Dermis blood vessel endothelial cell (primary cell): Measurements from ENCODE around the gene MFSD12. TPM values are rescaled to one million over a fixed set of nuclear protein-coding genes. Genes with fewer than 3 reads are reported as not detected.
A peak's percentile ranks its signal among the peaks of the same experiment; 100 is the strongest.
"Not testable (repeated sequence)": the region's sequence is repeated elsewhere in the genome, so short reads cannot be mapped to it uniquely, and the experiment has no call there.

Experiments used
- DNase-seq: peaks from one replicate; pipeline ENCODE4 v3.0.0; 2010
- total RNA-seq: library from RNA; depleted of rRNA; stranded (reverse); fragments of >200 nt; gene quantifications from 2 replicates; pipeline ENCODE4 v1.2.3, GENCODE V29; 2014

Gene MFSD12
- total RNA-seq, 1 donor from 2014 or later, result 121 TPM

DNA sequence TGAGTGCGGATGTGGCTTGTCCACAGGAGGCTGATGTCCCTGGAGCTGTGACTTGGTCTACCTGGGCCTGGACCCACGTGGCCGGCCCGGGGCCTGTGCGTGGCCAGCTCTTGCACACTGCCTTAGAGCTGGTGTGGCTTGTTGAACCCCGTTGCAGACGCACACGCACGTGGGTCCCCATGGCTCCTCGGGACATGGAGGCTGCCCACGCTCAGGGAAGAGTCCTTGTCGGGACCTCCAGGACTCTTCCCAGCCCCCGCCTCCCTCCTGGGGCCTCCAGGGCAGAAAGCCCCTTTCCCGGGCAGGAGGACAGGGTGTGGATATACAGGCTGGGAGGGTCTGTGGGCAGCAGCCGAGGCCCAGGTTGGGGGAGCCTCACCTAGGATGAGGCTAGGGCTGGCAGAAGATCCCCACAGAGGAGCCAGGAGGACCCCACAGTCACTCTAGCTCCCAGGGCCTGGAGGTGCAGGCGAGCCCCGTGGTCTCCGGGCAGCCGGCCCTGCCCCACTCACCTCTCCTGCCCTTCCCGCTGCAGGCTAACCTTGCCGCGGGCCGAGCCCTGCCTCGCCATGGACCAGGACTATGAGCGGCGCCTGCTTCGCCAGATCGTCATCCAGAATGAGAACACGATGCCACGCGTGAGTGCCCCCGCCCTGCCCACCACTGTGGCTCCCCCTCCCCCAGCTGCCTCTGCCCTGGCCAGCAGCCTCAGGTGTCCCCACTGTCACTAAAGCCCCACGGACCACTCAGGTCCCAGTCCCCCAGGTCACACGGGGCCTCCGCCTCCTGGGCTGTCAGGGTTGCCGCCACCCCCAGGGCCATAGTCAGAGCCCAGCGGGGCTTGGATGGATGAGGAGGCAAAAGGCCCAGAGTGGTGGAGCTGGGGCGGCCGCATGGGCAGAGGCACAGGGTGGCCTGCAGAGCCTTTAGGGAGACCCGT, 34.7 kb downstream of the MFSD12 start:
- DNase-seq, result no peak

DNA sequence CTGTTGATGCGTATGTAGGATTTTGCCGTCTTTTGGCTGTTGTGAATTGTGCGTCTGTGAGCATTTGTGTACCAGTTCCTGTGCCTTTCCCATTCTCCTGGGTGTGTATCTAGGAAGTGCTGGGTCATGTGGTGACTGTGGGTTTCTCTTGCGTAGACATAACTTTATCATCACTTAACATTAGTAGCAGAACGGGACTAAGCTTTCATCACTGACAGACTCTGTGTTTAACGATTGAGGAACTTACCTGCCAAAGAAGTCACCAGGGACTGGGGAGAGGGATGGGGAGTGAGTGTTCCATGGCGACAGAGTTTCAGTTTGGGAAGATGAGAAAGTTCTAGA, 36.3 kb downstream of the MFSD12 start:
- no peak for DNase-seq

DNA sequence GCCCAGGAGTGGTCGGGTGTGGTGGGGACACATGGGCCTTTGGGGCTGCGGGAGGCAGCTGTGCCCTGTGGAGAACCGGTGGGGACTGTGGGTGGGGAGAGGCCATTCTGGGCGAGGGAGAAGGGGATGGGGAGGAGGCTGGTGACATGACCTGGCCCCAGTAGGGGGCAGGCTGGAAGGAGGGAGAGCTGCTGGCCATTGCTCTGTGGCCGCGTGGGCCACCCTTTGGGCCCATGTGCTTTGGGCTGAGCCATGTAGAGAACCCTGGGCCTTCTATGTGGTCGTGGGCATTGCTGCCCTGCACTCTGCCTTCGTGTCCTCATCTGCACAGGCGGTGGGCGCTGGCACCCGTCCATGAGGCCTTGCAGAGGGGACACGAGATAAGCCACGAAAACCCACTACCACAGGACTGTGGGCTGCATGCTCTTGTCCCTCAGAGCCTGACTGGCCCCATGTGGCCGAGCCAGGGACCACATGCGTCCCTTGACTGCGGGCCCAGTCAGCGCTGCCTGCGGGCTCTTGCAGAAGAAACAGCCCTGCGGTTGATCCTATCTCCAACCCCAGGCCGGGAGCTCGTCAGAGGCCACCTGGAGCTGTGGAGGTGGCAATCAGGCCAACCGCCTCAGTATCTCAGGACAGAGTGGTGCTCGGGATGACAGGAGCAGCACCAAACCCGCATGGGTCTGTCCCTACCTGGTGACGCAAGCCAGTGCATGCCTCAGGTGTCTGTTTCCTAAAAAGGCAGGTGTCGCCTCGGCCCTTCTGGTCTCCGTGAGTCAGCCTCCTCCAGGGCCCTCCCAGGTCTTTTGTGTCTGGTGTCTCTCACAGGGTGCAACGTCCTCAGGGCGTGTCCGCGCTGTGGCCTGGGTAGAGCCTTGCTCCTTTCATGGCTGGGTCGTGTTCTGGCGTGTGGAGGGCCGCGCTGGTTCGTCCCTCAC, 37.0 kb downstream of the MFSD12 start:
- no peak for DNase-seq

- no peak for DNase-seq
Measured at GRCh38 chr19:3519126-3519525, 38.3 kb downstream of the MFSD12 start.

DNA sequence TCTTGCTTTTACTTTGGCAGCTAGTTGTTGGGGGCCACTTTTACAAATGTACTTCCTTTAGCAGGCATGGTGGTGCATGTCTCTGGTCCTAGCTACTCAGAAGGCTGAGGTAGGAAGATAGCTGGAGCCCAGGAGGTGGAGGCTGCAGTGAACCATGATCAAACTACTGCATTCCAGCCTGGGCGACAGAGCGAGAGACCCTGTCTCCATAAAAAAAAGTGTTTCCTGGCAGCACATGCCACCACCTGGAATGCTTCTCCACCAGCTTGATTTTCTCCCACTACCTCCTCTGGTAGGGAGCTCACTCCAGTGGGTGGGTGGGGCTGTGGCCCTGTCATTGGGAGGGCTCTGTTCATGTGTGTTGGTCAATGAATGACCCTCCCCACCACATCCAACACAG, 38.7 kb downstream of the MFSD12 start:
- DNase-seq, result no peak

- no peak for DNase-seq
Measured at GRCh38 chr19:3518255-3518654, 39.1 kb downstream of the MFSD12 start.

DNA sequence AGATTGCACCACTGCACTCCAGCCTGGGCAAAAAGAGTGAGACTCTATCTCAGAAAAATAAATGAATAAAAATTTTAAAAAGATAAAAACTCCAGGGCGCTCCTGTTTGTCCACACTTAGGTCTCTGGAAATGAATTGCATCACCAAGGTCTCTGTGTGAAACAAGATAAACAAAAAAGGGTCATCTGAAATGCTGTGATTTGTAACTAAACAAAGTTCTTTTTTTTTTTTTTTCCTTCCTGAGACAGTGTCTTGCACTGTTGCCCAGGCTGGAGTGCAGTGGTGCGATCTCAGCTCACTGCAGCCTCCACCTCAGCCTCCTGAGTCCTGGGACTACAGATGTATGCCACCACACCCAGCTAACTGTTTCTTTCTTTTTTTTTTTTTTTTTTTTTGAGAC, 39.7 kb downstream of the MFSD12 start:
- no peak for DNase-seq

- peak; percentile 21 for DNase-seq
Measured at GRCh38 chr19:3516675-3517207, 40.6 kb downstream of the MFSD12 start.

- DNase-seq, result no peak
Measured at GRCh38 chr19:3515891-3516422, 41.4 kb downstream of the MFSD12 start.

GRCh38 chr19:3514930-3515329, 42.5 kb downstream of the MFSD12 start:
- DNase-seq, result no peak

- DNase-seq, result no peak
Measured at GRCh38 chr19:3513229-3514140, 43.9 kb downstream of the MFSD12 start.

DNA sequence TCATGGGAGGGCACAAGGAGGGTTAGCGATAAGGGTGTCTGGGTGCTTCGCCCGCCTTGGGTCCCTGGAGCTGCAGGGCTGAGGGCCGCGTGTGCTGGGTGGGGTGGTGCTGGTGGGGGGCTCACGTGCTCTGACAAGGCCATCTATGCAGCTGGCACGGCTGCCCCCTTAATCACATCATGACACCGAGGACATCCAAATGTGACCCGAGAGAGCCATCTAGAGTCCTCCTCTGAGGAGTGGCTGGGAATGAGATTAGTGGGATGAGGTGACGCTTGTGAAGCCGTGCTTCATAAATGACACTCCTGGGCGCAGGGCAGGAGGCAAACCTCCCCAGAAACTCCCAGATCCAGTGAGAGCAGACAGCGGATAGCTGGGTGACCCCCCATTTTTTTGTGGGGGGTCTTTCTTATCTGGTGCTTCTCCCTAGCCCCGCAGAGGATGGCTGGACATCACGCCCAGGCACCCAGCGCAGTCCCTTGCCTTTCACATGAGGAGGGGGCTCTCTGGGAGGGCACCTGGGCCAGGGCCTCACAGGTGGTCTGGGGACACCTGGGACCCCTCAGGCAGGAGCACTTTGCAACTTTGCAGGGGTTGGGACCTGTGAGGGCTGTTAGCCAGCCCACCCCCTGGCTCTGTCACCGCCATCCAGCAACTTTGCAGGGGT, 44.7 kb downstream of the MFSD12 start:
- no peak for DNase-seq

DNA sequence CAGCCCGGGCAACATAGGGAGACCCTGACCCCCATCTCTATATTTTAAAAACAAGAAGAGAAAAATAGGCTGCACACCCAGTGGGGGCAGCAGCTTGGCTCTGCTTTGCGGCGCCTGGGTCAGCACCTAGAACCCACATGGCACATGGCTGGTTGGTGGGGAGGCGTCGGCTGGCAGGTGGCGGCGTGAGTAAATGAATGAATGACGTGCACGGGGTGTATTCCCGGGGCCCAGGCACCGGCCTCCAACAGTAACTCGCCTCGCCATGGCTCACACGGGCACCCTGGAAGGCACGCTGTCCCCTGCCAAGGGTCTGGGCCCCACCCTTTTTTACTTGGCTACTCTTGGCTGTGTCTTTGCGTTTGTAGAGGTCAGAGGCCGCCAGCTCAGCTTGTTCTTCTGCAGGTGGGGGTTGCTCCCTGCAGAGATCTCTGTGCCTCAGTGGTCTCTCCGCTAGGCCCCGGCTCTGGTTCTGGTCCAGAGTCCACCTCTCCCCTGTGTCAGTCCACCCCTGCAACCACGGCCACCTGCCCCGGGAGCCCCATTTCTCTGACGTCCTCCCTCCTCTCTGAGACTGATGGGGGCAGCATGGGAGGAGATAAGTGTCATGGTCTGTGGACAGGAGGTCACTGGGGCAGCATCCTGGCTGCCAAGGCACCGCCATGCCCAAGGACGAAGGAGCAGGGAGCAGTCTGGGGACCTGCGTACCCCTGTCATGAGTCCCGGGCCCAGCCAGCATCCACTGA, 45.7 kb downstream of the MFSD12 start:
- DNase-seq, result no peak

DNA sequence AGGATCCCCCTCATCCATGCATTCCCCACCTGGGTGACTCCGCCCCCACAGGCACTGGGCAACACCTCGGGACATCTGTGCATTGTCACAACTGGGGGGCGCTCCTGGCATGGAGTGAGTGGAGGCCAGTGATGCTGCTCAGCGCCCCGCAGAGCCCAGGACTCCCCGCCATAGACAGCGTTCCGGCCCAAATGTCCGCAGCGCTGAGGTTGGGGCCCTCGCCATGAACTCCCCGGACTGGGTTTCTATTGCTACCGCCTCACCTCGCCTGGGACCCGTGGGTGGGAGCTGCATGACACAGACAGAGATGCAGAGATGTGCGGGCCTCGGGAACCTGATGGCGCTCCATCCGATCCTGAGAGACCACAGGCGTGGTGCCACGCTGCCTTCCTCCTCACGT, 46.7 kb downstream of the MFSD12 start:
- DNase-seq, result no peak

GRCh38 chr19:3509566-3509989, 47.8 kb downstream of the MFSD12 start:
- DNase-seq, result peak; percentile 70

DNA sequence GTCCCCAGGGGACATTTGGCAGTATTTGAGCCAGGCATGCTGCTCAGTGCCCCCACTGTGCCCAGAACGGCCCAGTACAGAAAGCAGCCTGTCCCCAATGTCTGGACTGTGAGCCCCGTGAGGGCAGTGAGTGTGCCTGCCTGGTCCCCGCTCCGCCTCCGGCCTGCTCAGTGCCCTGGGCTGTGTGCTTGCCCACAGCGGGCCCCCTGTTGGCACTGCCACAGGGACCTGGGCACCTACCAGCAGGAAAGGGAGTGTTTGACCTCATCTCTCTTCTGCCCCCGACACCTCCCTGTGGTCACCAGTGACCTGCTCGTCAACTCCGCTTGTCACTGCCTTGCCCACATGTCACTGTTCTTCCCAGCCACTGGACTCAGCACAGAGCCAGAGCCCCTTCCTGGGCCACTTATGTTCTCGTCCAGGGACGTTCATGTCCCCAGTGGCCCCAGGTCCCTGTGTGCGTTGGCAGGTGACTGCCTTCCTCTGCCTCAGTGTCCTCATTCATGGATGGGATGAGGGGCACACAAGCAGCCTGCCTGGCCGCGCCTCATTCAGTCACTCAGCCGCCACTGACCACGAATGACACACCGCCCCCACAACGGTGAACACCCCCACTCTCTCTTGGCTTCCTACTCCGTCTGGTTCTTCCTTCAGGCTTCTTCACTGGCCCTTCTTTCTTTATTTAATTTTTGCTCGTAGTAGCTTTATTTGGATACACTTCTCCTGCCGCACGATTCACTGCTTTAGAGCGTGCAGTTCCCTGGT, 48.4 kb downstream of the MFSD12 start:
- no peak for DNase-seq

GRCh38 chr19:3508121-3508661, 49.2 kb downstream of the MFSD12 start:
- DNase-seq, result not testable (repeated sequence)

- DNase-seq, result peak; percentile 28
Measured at GRCh38 chr19:3507371-3508120, 49.8 kb downstream of the MFSD12 start.
